DOHH2 (cell line): ENCODE measurements around the gene DYNC1LI1.

Source experiments
- CTCF ChIP-seq: fragments of 200-600 bp; sonication (generic); IDR thresholded peaks from one replicate; pipeline ENCODE4 v1.5.1; 2014; ENCODE audit warnings: antibody characterized with exemption, mild to moderate bottlenecking, low read depth, low read length; ENCODE audit not compliant: poor library complexity, severe bottlenecking
- EZH2phosphoT487 ChIP-seq: fragments of 200-600 bp; sonication (generic); IDR thresholded peaks from 2 replicates; pipeline ENCODE4 v1.6.1; 2017; ENCODE audit warnings: borderline replicate concordance, mild to moderate bottlenecking, antibody characterized with exemption, low read length, moderate library complexity, mixed read lengths

GRCh38 chr3:32613183-32613582 is 42.5 kb upstream of the DYNC1LI1 start:
- TF ChIP-seq CTCF = no peak
- no peak for TF ChIP-seq EZH2phosphoT487
